Measurements from ENCODE around the gene FHOD3. TPM values are rescaled to one million over a fixed set of nuclear protein-coding genes. Genes with fewer than 3 reads are reported as not detected.

The FHOD3 gene
- total RNA-seq, 2 donors from 2014 or later, result 19.8 to 24.9 TPM

DNA sequence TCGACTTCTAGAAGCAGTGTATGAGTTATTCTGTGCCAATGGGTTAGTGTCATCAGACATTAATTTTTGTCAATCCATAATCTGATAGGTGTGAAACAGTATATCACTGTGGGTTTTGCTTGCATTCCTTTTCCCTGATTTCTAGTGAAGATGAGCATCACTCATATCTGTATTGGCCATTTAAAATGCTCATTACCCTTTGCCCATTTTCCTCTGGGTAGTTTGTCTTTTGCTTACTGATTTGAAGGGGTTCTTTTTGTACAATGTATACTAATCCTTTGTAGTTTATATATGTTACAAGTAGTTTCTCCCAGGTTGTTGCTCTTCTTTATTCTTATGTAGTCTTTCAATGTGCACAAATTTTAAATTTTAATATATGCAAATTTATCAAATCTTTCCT is 379.1 kb downstream of the FHOD3 start:
- ATAC-seq (ENCODE audit: insufficient number of reproducible peaks, low FRiP score, low read depth) (no peak), DNase-seq (ENCODE audit: low spot score) (no peak)
- Histone ChIP-seq H3K36me3 (no peaks in the 10 kb centered on the region), H3K4me3 (no peak overlapping the region), H3K9me3 (no peaks in the 10 kb centered on the region), H3K27ac (no peak overlapping the region), H3K4me1 (ENCODE audit: control insufficient read depth in 1 of 2, low read depth in 2 of 2) (peaks cover 15 to 22% of the 10 kb centered on the region in 2 donors), H3K27me3 (replicated peaks; ENCODE audit: insufficient read depth) (no peaks in the 10 kb centered on the region)
- TF ChIP-seq, protein P1, sequence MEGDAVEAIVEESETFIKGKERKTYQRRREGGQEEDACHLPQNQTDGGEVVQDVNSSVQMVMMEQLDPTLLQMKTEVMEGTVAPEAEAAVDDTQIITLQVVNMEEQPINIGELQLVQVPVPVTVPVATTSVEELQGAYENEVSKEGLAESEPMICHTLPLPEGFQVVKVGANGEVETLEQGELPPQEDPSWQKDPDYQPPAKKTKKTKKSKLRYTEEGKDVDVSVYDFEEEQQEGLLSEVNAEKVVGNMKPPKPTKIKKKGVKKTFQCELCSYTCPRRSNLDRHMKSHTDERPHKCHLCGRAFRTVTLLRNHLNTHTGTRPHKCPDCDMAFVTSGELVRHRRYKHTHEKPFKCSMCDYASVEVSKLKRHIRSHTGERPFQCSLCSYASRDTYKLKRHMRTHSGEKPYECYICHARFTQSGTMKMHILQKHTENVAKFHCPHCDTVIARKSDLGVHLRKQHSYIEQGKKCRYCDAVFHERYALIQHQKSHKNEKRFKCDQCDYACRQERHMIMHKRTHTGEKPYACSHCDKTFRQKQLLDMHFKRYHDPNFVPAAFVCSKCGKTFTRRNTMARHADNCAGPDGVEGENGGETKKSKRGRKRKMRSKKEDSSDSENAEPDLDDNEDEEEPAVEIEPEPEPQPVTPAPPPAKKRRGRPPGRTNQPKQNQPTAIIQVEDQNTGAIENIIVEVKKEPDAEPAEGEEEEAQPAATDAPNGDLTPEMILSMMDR (IDR thresholded peaks at IDR 0.05), result no peak

DNA sequence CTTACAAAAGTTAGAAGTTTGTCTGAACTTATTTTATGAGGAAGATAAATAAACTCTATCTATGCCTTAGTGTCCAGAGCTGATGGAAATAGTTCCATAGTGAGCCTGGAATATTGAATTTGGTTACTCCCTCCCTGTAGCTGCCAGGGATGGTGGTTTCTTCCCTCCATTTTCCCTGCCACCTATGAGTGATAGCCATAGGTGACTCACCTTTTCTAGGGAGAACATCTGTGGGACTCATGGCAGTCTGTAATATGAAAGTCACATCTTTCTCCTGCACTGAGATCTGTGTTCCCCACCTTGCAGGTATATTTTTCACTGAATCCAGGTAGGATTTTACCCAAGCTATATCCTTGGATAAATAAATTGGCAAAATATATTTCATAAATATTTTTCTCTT is 382.5 kb downstream of the FHOD3 start:
- no peaks in the 10 kb centered on the region for H3K27me3 ChIP-seq (replicated peaks; ENCODE audit: insufficient read depth)
- no peak overlapping the region for H3K27ac ChIP-seq
- no peak overlapping the region for H3K4me3 ChIP-seq
- no peak for DNase-seq (ENCODE audit: low spot score)
- no peaks in the 10 kb centered on the region for H3K36me3 ChIP-seq
- no peaks in the 10 kb centered on the region for H3K4me1 ChIP-seq (ENCODE audit: control insufficient read depth in 1 of 2, low read depth in 2 of 2)
- ATAC-seq (ENCODE audit: insufficient number of reproducible peaks, low FRiP score, low read depth), result no peak
- no peaks in the 10 kb centered on the region for H3K9me3 ChIP-seq
- TF ChIP-seq, protein P1 (IDR thresholded peaks at IDR 0.05), result no peak

DNA sequence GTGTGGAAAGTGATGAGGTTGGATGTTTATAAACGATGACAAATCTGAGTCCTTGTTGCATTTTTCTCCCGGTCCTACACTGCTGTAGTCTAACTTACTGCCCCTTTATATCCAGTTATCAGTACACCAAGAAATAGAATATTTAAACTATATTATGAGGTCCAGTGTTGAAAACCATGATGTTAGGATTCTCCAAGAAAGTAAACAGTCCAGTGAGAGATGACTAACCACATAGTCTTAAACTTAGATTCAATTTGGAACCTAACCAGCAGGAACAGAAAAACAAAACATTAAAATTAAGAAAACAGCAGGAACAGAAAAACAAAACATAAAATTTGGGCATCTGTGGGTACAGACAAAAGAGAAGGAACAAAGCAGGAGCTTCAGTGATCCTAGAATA is 388.1 kb downstream of the FHOD3 start:
- Histone ChIP-seq H3K4me1 (ENCODE audit: control insufficient read depth in 1 of 2, low read depth in 2 of 2) (peaks cover 0 to 5% of the 10 kb centered on the region in 2 donors), H3K9me3 (no peaks in the 10 kb centered on the region), H3K27me3 (replicated peaks; ENCODE audit: insufficient read depth) (no peaks in the 10 kb centered on the region), H3K4me3 (no peak overlapping the region), H3K27ac (no peak overlapping the region), H3K36me3 (no peaks in the 10 kb centered on the region)
- DNase-seq (ENCODE audit: low spot score) (no peak), ATAC-seq (ENCODE audit: insufficient number of reproducible peaks, low FRiP score, low read depth) (no peak)
- TF ChIP-seq, protein P1 (IDR thresholded peaks at IDR 0.05), result no peak

DNA sequence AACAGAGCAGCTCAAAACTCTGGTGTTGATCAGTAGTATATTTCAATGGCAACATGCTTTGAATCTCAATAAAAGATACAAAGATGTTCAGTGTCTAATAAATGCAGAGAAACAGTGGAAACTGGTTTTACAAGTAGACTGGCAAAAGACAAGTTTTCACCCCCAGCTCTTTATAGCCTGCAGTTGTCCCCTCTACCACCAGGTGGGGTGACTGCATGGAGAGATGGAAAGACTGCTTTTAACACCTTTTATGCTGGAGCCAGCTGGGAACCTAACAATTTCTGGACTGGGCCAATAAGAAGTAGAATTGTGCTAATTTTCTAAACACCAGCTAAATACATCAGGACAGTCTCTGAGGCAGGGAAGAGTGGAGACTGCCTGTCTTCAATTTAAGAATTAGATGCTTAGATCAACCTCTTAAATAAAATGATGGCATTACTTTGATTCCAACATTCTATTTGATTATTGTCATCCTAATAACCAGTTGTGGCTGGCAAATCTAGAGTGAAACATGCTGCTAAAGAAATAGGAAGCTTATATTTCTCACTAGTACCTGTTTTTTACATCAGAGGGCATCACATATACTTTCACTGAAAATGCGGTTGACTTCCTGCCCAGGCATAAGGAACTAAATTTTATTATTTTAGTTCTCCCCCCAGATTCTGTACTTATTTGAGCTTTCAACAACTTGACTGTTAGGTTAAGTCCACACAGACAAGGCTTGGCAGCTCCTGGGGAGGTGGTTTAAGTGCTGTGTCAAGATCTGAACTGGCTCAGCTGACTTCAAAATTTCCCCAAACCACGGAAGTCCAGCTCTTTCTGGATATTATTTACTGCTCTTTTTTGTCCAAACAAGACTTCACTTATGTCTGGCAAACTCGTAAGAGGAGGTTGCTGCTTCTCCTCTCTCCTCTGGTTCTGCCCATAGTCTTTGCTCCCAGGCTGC is 390.8 kb downstream of the FHOD3 start:
- Histone ChIP-seq H3K4me1 (ENCODE audit: control insufficient read depth in 1 of 2, low read depth in 2 of 2) (peaks cover 0 to 22% of the 10 kb centered on the region in 2 donors), H3K27ac (no peak overlapping the region), H3K4me3 (no peak overlapping the region), H3K9me3 (no peaks in the 10 kb centered on the region), H3K27me3 (replicated peaks; ENCODE audit: insufficient read depth) (no peaks in the 10 kb centered on the region), H3K36me3 (no peaks in the 10 kb centered on the region)
- ATAC-seq (ENCODE audit: insufficient number of reproducible peaks, low FRiP score, low read depth), result no peak
- TF ChIP-seq, protein P1 (IDR thresholded peaks at IDR 0.05), result peak; percentile 89
- DNase-seq (ENCODE audit: low spot score), result peak; percentile 19

DNA sequence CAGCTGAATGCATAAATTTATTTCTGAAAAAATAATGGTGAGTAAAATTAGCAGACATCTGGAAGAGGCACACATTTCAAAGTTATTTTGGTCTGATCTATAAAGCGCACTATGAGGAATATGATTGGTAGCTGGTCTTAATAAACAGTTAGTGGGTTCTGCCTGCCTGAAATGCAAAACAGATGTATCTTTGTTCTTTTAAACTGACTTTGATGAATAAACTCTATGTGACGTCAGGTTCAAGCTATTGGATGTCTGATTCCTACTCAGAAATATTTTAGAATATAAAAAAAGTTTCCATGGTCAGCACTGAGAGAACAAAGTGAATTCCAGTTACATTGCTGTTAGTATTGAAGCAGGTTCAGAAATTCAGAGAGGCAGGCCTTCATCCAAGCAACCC is 394.9 kb downstream of the FHOD3 start:
- Histone ChIP-seq H3K27me3 (replicated peaks; ENCODE audit: insufficient read depth) (no peaks in the 10 kb centered on the region), H3K27ac (peak overlapping the region in 1 of 2 donors; percentile 42), H3K36me3 (no peaks in the 10 kb centered on the region), H3K9me3 (no peaks in the 10 kb centered on the region), H3K4me3 (no peak overlapping the region), H3K4me1 (ENCODE audit: control insufficient read depth in 1 of 2, low read depth in 2 of 2) (peaks cover 0 to 26% of the 10 kb centered on the region in 2 donors)
- ATAC-seq (ENCODE audit: insufficient number of reproducible peaks, low FRiP score, low read depth), result no peak
- TF ChIP-seq, protein P1 (IDR thresholded peaks at IDR 0.05), result no peak
- no peak for DNase-seq (ENCODE audit: low spot score)
